Activated CD8-positive, alpha-beta memory T cell treated with anti-CD3 and anti-CD28 coated beads for 48 hours (primary cell): ENCODE results near the gene HOXB13.

Experiments used
- DNase-seq, 3 experiments: peaks; one replicate each; pipeline ENCODE4 v3.0.0-alpha.2; 2020; ENCODE audit warnings: low read depth in 2 of 3, low spot score in 2 of 3

The HOXB13 gene

DNA sequence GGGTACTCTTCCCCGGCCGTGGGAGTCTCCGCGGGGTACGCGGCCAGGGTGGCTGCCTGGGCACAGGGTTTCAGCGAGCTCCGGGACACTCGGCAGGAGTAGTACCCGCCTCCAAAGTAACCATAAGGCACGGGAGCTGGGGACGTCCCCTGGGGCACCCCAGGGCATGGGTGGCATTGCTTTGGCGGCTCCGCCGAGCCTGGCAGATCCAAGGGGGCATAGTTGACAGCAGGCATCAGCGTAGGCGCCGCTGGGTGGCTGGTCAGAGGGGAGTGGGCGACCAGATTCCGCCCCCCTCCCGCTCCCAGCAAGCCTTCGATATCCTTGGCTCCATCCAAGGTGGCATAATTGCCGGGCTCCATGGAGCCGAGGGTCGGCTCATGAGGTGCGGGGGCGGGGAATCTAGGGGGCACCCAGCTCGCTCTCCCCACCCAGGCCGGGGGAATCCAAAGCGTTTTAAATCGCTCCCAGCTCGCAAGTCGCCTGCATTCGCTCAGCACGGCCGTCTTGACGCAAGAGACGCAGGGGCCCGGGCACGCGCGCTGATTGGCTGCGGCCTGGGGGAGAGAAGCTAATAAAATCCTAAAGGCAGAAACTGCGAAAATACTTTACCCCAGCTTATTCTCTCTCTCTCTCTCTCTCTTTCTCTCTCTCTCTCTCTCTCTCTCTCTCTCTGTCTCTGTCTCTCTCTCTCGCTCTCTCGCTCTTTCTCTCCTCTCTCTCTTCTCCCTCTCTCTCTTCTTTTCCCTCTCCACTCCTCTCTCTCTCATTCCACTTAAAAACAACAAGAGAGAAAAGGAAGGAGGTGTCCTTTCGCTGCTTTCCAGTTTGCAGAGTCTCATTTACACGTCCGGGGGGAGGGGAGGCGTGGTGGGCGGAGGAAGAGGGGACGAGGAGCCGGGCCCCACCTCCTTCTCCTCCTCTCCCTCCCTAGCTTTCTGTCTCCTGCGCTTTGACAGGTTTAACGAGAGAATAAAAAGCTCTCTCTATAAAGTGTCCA, at the start of gene HOXB13:
Gene HOXB13, minus strand, starts transcription at position 519 of the 1,000 bp plus-strand sequence. Its CDS starts 157 bp downstream, at position 362.
- no peak for DNase-seq

DNA sequence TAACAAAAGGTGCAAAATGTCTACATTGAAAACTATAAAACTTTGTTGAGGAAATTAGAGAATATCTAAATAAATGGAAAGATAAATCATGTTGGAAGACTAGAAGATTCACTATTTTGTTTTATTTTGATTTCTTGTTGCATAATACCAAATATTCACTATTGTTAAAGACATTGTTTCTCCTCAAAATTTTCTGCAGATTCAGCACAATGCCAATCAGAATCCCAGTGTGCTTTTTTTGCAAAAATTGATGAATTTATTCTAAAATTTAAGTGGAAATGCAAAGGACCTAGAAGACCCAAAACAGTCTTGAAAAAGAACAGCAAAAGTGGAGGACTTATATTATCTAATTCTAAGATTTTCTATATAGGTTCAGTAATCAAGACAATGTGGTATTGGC, 48.1 kb upstream of the HOXB13 start:
- no peak for DNase-seq

DNA sequence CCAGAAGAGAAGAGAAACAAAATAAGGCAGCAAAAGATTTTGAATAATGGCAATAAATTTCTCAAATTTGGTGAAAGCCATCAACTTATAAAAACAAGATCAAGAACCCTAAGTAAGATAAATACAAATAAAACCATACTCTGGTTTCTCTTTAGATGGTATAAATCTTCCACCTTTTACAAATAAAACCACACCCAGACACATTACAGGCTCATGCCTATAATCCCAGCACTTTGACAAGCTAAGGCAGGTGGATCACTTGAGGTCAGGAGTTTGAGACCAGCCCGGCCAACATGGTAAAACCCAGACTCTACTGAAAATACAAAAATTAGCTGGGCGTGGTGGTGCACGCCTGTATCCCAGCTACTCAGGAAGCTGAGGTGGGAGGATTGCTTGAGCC, 44.7 kb upstream of the HOXB13 start:
- DNase-seq = no peak

DNA sequence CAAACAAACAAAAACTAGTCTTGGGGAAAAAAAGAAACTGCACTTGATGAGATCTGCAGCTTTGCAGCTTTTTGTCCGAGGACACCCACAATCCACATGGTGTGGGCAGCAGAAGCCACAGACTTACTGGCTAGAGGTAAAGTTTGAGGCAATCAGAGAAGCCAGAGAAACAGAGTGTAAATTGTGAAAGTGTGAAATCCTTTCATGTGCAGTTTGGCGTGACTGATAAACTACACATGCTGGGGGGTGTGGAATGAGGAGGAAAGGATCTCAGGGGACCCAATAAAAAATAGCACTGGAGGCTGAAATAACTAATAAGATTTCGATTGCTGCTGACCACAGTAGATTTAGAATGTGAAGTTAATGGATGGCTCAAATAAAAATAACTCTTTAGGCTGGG, 42.4 kb upstream of the HOXB13 start:
- no peak for DNase-seq

DNA sequence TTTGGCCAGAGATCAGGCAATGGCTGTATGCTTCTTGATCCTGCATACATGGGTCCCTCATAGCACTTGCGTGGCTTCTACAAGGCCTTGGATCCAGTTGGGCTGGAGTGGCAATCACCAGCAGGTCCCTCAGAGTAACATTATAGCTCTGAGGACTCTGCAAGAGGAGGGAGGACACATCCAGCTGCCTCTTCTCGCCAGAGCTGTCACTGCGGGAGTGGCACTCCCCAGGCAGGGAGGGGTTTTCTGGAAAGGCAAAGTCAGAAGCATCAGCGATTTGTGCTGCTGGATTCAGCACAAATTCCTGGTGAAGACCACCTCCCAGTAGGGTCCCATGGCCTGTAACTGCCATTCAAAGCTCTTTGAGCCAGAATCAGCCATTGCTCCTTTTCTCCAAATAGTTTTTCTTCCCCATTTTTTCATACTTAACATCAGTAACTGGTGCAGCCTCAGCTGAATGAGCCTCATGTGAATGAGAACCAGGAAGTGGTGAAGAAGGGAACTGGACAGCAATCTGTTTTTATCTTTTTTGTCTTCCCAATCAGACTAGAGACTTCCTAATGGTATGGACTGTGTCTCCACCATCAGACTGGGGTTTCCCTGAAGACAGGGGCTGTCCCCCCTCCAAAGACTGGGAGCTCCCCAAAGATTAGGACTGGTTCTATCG, 40.6 kb upstream of the HOXB13 start:
- no peak for DNase-seq

DNA sequence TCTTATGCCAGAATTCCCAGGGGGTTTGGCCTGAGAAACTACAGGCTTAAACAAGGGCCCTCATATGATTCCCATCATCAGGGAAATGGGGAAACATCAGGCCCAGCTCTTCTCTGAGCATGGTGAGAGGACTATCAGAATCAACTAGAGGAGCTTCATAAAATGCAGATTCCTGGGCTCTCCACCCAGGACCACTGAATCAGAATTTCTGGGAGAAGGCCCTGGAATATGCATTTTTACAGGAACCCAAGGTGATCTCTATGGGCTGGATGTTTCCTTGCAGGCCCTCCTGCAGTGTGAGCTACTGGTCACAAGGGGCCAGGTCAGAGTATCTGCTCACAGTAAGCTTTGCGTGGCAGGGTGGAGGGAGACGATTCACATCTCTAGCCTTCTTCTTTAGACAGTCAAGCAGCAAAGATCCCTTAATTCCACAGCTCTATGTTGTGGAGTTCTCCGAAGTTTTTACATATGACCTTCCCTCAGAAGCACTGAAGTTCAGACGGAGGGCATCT, 38.8 kb upstream of the HOXB13 start:
- DNase-seq = no peak

DNA sequence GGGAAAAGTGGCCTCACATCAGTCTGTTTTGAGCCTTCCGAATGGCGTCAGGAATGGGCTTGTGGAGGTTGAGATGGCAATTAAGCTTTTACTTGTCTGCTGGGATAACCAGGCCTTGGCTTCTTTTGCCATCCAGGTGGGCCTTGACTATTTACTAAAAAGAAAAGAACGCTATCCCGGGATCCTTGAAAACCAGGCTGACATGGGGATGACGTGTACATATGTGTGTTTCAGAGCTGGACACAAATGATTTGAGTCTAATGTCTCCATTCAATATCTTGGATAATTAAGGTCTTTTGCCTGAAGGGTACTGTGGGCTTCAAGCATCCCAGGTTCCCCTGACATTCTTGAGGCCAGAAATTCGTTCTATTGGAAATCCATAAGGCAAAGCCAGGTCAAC, 32.6 kb upstream of the HOXB13 start:
- DNase-seq = no peak

DNA sequence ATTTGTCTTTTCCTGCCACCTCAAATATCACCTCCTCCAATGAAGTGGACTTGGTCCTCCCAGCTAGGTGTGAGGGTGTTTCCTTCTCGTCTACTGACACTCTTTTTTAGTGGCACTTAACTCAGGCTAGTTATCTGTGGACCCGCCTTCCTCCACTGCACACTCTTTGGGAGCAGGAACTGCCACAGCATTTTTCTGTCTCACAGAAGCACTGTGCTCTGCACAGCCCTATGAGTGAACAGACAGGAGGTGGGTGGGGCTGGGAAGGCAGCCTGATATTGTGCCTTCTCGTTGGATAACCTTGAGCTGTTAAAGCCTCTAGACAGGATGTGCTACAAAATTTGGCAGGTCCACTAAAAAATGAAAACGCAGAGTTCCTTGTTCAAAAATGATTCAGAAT, 31.9 kb upstream of the HOXB13 start:
- no peak for DNase-seq

DNA sequence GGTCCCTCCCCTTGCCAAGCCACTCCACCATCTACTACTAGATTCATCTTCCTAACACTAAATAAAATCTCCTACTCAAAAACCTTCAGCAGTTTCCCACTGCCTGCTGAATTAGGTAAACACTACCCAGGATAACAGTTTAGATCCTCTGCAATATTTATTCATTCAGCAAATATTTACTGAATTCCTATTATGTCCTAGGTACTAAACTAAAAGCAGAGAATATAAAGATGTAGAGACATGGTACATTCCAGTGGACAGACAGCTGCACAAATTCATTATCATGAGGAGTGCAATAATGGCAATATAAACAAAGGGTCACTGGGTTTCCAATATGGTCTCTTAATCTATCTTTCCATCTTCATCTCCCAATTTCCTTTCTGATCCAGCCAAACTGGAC, 30.7 kb upstream of the HOXB13 start:
- DNase-seq = no peak

DNA sequence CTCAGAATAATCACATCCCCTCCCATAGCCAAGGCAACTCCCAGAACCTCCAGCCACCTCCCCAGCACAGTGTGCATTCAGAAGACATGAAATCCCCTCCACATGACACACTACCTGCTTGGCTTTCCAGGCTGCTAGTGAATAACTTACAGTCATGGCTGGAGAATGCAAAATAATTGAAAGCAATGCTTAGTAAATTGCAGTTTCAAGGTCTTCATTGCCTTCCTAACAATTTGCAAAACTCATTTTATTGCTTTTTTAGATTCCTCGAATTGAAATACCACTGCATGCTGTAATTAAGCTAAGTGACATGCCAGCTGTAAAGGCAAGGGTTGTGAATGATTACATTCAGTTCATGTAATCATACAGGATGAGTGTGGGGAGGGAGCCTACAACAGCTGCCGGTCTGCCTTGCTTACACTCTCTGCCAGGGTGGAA, 29.0 kb upstream of the HOXB13 start:
- DNase-seq = no peak

DNA sequence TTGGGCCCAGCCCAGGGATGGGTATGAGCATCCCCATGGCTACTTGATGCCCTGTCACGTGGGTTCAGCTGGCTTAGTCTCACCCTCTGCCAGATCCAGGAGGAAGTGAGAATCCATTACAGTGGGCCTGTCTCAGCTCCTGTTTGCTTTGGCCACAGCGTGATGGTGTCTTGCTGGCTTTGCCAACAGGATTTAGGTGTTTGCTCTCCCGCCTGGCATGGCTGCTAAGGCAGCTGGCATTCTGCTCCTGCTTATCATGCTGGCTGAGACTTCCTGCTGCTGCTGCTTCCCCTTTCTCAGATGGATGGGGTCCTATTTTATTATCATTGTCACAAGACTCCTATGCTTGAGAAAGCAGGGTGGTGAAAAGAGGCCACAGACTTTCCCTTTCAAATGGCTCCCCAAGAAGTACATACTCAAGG, 28.3 kb upstream of the HOXB13 start:
- no peak for DNase-seq

DNA sequence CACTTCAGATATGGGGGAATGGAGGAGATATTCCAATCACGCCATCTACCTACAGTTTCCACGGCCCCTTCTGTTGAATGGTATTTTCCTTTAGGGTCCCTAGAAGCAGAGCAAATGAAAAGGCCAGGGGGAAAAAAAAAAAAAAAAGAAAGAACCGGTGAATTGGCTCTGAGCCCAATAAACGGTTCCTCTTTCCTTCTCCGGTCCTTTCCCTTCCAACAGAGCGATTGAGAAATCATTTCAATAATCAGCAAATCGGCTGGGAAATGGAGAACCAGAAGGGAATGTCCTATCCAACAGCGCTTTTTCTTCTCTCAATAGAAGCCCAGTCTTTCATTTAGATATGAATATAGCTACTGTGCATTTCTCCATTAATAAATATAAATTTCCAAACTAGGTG, 26.8 kb upstream of the HOXB13 start:
- DNase-seq = no peak

DNA sequence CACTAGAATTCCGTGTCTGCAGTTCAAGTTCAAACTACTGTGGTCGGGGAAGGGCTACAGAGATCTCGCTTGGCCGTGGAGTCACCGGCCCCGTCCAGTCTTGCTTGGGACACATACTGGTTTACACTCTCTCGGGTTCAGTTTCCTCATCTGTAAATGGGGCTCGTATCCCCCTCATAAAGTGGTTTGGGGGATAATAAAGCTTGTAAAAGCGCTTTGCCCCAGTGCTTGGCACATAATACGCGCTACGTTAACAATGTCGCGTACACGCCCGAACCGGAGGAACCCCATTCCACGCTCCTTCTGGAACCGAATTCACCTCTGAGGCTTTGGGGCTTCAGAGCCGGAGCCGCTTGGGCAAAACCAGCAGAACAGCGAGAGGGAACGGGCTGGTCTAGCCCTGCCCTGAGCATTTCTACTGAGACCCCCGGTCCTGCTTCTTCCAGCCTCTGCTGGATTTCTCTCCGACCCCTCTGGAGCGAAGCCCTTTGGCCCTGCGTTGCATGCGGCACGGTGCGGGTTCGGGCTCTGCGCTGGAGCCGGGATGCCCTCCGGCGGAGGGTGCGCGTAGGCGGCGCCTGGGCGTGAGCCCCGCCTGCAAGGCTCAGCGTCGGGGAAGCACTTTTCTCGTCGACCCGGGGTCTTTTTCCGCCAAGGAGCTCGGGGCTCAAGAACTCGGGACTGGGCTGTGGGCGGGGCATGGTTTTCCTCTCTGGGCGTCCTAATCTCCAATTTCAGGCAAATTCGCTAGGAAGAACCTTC, 26.1 kb upstream of the HOXB13 start:
- DNase-seq = no peak

DNA sequence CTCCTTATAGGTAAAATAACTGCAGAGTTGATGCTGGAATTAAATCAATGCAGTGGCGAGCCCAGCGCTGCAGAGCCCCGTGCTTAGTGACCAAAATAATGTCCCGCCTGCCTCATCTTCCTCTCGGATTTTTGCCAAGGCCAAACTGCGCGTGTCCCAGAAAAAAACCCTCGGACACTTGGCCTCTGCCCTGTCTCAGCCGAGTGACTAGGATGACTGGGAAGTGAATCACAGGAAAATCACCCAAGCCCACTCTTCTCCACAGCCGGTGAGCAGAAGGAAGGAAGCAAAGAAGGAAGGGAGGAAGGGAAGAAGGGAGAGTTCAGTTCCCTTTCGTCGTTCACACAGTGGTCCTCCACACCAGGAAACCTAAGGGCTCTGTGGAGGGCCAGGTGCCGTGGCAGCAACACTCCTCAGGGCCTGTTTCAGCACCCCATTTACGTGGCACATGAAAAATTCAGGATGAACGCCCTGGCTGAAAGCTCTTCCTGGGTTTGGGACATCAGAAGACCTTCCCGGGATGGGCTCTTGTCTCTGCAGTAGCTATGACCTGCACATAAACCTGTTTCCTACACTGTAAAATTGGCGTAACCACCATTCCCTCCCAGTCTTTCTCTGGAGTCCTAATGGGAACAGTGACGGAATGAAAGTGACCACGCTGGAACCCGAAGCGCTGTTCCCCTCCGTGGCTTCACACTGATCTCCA, 25.4 kb upstream of the HOXB13 start:
- no peak for DNase-seq

DNA sequence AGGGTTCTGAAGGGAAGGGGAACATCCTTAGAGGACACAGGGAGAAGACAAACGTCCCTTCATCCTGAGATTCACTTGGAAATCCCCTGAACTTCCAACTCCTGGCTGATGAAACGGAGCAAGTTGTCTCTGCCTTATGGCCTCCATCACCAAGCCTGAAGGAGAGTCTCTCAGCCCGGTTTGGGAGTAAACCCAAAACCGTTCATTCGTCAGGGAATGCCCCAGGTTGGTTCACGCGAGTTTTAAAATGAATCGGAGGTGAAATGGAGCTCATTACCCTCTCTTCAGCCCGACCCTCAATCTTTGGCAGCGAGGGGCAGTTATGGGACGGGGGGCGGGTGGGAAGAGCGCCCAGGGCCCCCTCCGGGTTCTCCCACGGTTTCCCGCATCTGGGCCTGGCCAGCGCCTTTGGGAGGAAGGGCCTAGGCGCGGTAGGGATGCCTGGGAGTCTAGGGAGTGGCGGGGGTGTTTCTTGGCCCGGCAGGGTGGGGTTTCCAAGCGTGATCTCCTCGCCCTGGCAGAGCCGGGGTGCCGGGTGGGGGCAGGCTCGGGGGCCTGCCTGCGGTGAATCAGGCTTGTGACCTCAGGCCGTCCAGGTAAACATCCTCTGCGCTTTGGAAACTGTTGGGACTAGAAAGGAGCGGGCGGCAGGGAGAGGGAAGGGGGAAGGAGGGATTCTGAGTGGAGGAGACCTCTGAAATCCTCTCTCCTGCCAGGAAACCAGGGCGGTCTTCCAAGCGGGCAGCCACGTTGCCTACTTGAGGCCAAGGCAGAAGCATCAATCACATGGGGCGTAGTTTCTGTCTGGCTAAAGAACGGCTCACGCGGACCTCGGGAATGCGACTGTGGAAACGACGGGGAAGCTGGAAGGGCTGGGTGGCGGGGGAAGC, 24.1 kb upstream of the HOXB13 start:
- DNase-seq = no peak

DNA sequence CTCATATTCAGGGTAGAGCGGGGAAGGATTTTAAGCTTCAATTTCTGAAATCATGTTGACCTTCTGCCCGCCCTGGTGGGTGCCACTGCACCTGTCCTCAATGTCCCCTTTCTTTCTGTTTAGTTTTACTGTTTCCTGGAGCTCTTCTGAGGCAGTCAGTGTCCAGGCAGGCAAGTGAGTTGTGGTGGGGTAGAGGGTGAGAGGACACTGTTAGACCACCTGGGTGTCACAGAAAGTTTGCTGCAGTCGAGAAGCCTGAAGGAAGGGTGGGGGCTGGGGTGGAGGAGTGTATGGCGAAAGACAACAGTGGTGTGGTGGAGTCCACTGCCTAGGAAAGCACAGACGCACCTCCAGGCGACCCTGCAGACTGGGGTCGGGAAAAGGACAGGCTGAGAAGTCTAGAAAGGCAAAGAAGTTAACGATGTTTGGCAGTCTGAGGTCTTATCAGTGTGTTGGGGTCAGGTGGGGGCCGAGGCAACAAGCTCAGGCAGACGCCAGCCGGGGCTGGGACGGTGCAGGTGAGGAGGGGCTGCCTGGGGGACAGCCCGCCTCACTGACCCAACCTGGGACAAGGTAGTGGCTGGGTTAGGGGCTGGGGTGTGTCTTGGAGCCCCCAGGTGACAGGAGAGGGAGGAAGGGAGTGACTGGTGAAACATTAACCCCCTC, 23.3 kb upstream of the HOXB13 start:
- DNase-seq = no peak

DNA sequence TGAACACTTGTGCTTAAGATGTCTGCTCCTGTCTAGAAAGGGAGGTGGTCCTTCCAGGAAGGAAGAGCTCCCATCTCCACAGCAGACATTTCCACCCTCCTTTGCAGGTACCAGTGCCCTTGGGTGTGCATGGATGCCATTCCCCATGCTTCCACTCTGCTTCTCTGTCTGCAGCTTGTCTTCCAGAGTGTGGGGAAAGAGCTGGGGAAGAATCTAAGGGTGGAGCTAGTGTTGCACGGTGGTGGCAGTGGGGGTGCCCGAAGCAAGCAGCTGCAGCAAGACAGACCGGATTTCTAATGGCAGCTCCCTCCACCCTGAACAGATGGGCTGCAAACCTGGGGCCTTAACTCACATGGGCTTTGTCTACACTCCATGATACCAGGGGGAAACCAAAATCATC, 22.6 kb upstream of the HOXB13 start:
- no peak for DNase-seq

DNA sequence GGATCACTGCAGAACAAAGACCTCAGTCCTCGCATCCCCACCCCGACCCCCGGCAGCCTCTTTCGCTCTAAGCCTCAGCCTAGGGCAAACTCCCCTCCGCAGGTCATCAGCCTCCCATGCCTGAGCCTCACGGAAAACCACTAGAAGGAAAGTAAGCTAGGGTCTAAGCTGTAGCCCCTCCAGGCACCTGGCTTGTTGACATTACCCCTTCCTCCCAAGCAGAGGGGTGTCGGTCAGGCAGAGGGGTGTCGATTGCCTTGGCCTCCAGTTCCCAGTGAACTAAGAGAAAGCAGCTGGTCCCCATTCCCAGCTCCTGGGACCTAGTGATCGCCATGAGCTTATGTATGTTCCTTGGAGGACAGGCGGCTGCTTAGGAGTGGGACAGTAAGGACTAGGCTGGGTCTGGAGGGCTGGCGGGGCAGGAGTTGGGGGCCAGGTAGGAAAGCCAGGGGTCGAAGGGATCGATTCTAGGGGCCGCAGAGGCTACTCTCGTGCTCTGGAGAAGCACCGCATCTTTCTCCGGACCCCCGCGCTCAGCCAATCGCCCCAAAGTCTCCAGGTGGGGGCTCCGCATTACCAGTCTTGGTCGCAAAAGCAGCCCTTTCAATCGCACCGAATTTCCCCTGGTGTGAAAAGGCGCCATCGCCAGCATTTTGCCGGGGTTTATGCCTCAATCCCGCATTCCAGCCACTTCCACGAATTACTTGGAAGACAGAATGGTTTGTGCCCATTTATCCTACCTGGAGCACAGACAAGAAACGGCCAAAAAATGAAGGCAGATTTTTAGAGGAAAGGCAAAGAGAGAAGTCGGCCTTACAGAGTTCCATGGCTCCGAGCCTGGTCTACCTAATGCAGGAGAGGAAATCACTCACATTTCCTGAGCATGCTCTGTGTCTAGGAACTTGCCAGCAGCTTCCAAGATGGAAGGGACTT, 21.3 kb upstream of the HOXB13 start:
- DNase-seq = no peak
